ENCODE results near the gene CEP85L. TPM values are rescaled to one million over a fixed set of nuclear protein-coding genes. Genes with fewer than 3 reads are reported as not detected.

CEP85L gene
- total RNA-seq, 1 donor from 2014 or later, result 19.3 TPM

DNA sequence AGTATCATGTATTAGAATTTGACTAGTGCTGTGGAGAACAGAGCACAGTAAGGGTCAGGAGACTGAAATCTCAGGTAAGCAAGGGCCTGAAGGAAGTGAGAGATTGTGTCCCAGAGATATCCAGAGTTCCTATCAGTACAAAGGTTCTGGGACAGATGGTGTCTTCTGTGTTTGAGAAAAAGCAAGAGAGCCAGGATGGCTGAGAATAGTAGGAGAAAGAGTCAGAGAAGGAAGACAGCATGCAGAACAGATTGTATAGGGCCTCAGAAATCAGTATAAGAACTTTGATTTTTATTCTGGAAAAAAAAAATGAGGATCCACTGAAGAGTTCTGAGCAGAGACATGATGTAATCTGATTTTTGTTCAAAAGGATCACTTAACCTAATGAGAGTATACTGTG is 178.1 kb downstream of the CEP85L start:
- no peak overlapping the region for H3K9ac ChIP-seq (ENCODE audit: low read length)
- no peaks in the 10 kb centered on the region for H3K4me1 ChIP-seq (ENCODE audit: insufficient read depth, low read length)
- no peak overlapping the region for H2AFZ ChIP-seq (ENCODE audit: low read depth, low read length)
- peaks cover 4% of the 10 kb centered on the region for H3K36me3 ChIP-seq (ENCODE audit: insufficient read depth, low read length)
- H3K4me1 Mint-ChIP-seq (ENCODE audit: low read depth, unreplicated experiment), result peaks cover 4% of the 10 kb centered on the region
- no peak overlapping the region for H3K4me3 ChIP-seq (ENCODE audit: insufficient read depth, low read depth, low read length)
- peaks cover 2% of the 10 kb centered on the region for H3K36me3 Mint-ChIP-seq (ENCODE audit: low read depth, unreplicated experiment)
- no peaks in the 10 kb centered on the region for H3K9me3 ChIP-seq (ENCODE audit: insufficient read depth, low read depth, low read length)
- no peaks in the 10 kb centered on the region for H3K27me3 Mint-ChIP-seq (ENCODE audit: low read depth, unreplicated experiment)
- no peak overlapping the region for H3K27ac Mint-ChIP-seq (ENCODE audit: unreplicated experiment)
- H3K79me2 ChIP-seq (ENCODE audit: insufficient read depth, low read length), result no peaks in the 10 kb centered on the region
- H3K4me3 Mint-ChIP-seq (ENCODE audit: unreplicated experiment), result no peak overlapping the region
- H3K4me2 ChIP-seq (ENCODE audit: low read length), result no peak overlapping the region
- no peak for DNase-seq (ENCODE audit: low read depth)
- H4K20me1 ChIP-seq (ENCODE audit: insufficient read depth, low read length), result no peaks in the 10 kb centered on the region
- H3K27ac ChIP-seq (ENCODE audit: low read depth, low read length), result no peak overlapping the region
- H3K9me3 Mint-ChIP-seq (ENCODE audit: unreplicated experiment), result no peaks in the 10 kb centered on the region
- no peaks in the 10 kb centered on the region for H3K27me3 ChIP-seq (ENCODE audit: insufficient read depth, low read length)
- TF ChIP-seq EZH2 (IDR thresholded peaks at IDR 0.05; ENCODE audit: insufficient read depth, low read length), result no peak
- TF ChIP-seq, protein P1, sequence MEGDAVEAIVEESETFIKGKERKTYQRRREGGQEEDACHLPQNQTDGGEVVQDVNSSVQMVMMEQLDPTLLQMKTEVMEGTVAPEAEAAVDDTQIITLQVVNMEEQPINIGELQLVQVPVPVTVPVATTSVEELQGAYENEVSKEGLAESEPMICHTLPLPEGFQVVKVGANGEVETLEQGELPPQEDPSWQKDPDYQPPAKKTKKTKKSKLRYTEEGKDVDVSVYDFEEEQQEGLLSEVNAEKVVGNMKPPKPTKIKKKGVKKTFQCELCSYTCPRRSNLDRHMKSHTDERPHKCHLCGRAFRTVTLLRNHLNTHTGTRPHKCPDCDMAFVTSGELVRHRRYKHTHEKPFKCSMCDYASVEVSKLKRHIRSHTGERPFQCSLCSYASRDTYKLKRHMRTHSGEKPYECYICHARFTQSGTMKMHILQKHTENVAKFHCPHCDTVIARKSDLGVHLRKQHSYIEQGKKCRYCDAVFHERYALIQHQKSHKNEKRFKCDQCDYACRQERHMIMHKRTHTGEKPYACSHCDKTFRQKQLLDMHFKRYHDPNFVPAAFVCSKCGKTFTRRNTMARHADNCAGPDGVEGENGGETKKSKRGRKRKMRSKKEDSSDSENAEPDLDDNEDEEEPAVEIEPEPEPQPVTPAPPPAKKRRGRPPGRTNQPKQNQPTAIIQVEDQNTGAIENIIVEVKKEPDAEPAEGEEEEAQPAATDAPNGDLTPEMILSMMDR (IDR thresholded peaks at IDR 0.05; ENCODE audit: insufficient read depth, low read depth, low read length), result no peak
- no peak for FAIRE-seq

DNA sequence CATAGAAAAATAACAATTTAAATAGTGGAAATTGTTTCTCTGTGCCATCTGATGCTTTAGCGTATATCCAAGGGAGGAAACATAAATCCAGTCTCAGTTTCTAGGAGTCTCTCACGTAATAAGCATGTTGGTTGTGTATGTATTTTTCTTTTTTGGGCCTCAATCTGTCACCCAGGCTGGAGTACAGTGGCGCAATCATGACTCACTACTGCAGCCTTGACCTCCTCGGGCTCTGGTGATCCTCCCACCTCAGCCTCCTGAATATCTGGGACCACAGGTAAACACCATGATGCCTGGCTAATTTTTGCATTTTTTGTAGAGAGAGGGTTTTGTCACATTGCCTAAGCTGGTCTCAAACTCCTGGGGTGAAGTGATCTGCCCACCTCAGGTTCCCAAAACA is 181.9 kb downstream of the CEP85L start:
- Histone ChIP-seq H3K4me2 (ENCODE audit: low read length) (no peak overlapping the region), H3K27me3 (ENCODE audit: insufficient read depth, low read length) (no peaks in the 10 kb centered on the region), H3K79me2 (ENCODE audit: insufficient read depth, low read length) (no peaks in the 10 kb centered on the region), H3K9ac (ENCODE audit: low read length) (no peak overlapping the region), H3K4me3 (ENCODE audit: insufficient read depth, low read depth, low read length) (no peak overlapping the region), H3K36me3 (ENCODE audit: insufficient read depth, low read length) (peaks cover 4% of the 10 kb centered on the region), H3K27ac (ENCODE audit: low read depth, low read length) (no peak overlapping the region), H4K20me1 (ENCODE audit: insufficient read depth, low read length) (no peaks in the 10 kb centered on the region), H3K9me3 (ENCODE audit: insufficient read depth, low read depth, low read length) (no peaks in the 10 kb centered on the region), H3K4me1 (ENCODE audit: insufficient read depth, low read length) (no peaks in the 10 kb centered on the region), H2AFZ (ENCODE audit: low read depth, low read length) (no peak overlapping the region)
- no peak overlapping the region for H3K4me3 Mint-ChIP-seq (ENCODE audit: unreplicated experiment)
- H3K4me1 Mint-ChIP-seq (ENCODE audit: low read depth, unreplicated experiment), result no peaks in the 10 kb centered on the region
- H3K27me3 Mint-ChIP-seq (ENCODE audit: low read depth, unreplicated experiment), result no peaks in the 10 kb centered on the region
- FAIRE-seq (no peak), DNase-seq (ENCODE audit: low read depth) (no peak)
- H3K27ac Mint-ChIP-seq (ENCODE audit: unreplicated experiment), result no peak overlapping the region
- TF ChIP-seq EZH2 (IDR thresholded peaks at IDR 0.05; ENCODE audit: insufficient read depth, low read length), result no peak
- peaks cover 6% of the 10 kb centered on the region for H3K36me3 Mint-ChIP-seq (ENCODE audit: low read depth, unreplicated experiment)
- no peaks in the 10 kb centered on the region for H3K9me3 Mint-ChIP-seq (ENCODE audit: unreplicated experiment)

GRCh38 chr6:118468682-118469465 is 182.5 kb downstream of the CEP85L start:
- H3K9ac ChIP-seq (ENCODE audit: low read length), result no peak overlapping the region
- Mint-ChIP-seq H3K27me3 (ENCODE audit: low read depth, unreplicated experiment) (no peaks in the 10 kb centered on the region), H3K4me3 (ENCODE audit: unreplicated experiment) (no peak overlapping the region), H3K36me3 (ENCODE audit: low read depth, unreplicated experiment) (peaks cover 6% of the 10 kb centered on the region), H3K4me1 (ENCODE audit: low read depth, unreplicated experiment) (no peaks in the 10 kb centered on the region), H3K27ac (ENCODE audit: unreplicated experiment) (no peak overlapping the region), H3K9me3 (ENCODE audit: unreplicated experiment) (no peaks in the 10 kb centered on the region)
- H3K9me3 ChIP-seq (ENCODE audit: insufficient read depth, low read depth, low read length), result no peaks in the 10 kb centered on the region
- no peaks in the 10 kb centered on the region for H3K79me2 ChIP-seq (ENCODE audit: insufficient read depth, low read length)
- H2AFZ ChIP-seq (ENCODE audit: low read depth, low read length), result no peak overlapping the region
- peak; percentile 43 for FAIRE-seq
- no peak for TF ChIP-seq EZH2 (IDR thresholded peaks at IDR 0.05; ENCODE audit: insufficient read depth, low read length)
- TF ChIP-seq, protein P1 (IDR thresholded peaks at IDR 0.05; ENCODE audit: insufficient read depth, low read depth, low read length), result no peak
- H3K27me3 ChIP-seq (ENCODE audit: insufficient read depth, low read length), result no peaks in the 10 kb centered on the region
- no peak overlapping the region for H3K27ac ChIP-seq (ENCODE audit: low read depth, low read length)
- no peaks in the 10 kb centered on the region for H4K20me1 ChIP-seq (ENCODE audit: insufficient read depth, low read length)
- H3K36me3 ChIP-seq (ENCODE audit: insufficient read depth, low read length), result peaks cover 4% of the 10 kb centered on the region
- H3K4me3 ChIP-seq (ENCODE audit: insufficient read depth, low read depth, low read length), result no peak overlapping the region
- DNase-seq (ENCODE audit: low read depth), result peak; percentile 26
- no peaks in the 10 kb centered on the region for H3K4me1 ChIP-seq (ENCODE audit: insufficient read depth, low read length)
- H3K4me2 ChIP-seq (ENCODE audit: low read length), result no peak overlapping the region
